ENCODE measurements around the gene INHBB. TPM values are rescaled to one million over a fixed set of nuclear protein-coding genes. Genes with fewer than 3 reads are reported as not detected.

Gene INHBB
- total and polyA plus RNA-seq, 4 experiments from 2014 or later: not detected

GRCh38 chr2:120394764-120395163, 48.8 kb downstream of the INHBB start:
- peaks cover 0 to 8% (median 0%) of the 10 kb centered on the region in 8 donors for H3K9me3 Mint-ChIP-seq
- no peak overlapping the region for H3K27ac Mint-ChIP-seq
- H3K36me3 Mint-ChIP-seq: no peaks in the 10 kb centered on the region
- CTCF ChIA-PET (ENCODE audit: partially characterized antibody): no interaction called here
- Histone ChIP-seq H3K4me1 (ENCODE audit: insufficient read depth, low read length) (no peaks in the 10 kb centered on the region), H3K9me3 (ENCODE audit: control insufficient read depth in 1 of 2, low read length in 2 of 2) (no peaks in the 10 kb centered on the region), H3K36me3 (ENCODE audit: insufficient read depth, low read length) (no peaks in the 10 kb centered on the region), H3K27ac (ENCODE audit: low read depth, low read length) (no peak overlapping the region), H3K4me3 (ENCODE audit: low read length in 2 of 2) (no peak overlapping the region), H3K27me3 (ENCODE audit: insufficient read depth, low read length) (no peaks in the 10 kb centered on the region)
- POLR2A ChIA-PET (ENCODE audit: partially characterized antibody): no interaction called here
- no peak for DNase-seq
- H3K4me3 Mint-ChIP-seq: no peak overlapping the region
- intact Hi-C loops (cut with micrococcal nuclease): no loop called here
- H3K4me1 Mint-ChIP-seq: no peaks in the 10 kb centered on the region
- peaks cover 6 to 15% of the 10 kb centered on the region in 2 donors for H3K27me3 Mint-ChIP-seq

- Mint-ChIP-seq H3K9me3 (peaks cover 0 to 8% (median 0%) of the 10 kb centered on the region in 8 donors), H3K4me3 (no peak overlapping the region), H3K27ac (no peak overlapping the region), H3K27me3 (peaks cover 7 to 15% of the 10 kb centered on the region in 2 donors), H3K36me3 (no peaks in the 10 kb centered on the region), H3K4me1 (no peaks in the 10 kb centered on the region)
- intact Hi-C loops (cut with micrococcal nuclease): no loop called here
- CTCF ChIA-PET (ENCODE audit: partially characterized antibody): no interaction called here
- no peaks in the 10 kb centered on the region for H3K27me3 ChIP-seq (ENCODE audit: insufficient read depth, low read length)
- H3K9me3 ChIP-seq (ENCODE audit: control insufficient read depth in 1 of 2, low read length in 2 of 2): no peaks in the 10 kb centered on the region
- DNase-seq: no peak
- H3K36me3 ChIP-seq (ENCODE audit: insufficient read depth, low read length): no peaks in the 10 kb centered on the region
- H3K4me3 ChIP-seq (ENCODE audit: low read length in 2 of 2): no peak overlapping the region
- POLR2A ChIA-PET (ENCODE audit: partially characterized antibody): no interaction called here
- no peak overlapping the region for H3K27ac ChIP-seq (ENCODE audit: low read depth, low read length)
- no peaks in the 10 kb centered on the region for H3K4me1 ChIP-seq (ENCODE audit: insufficient read depth, low read length)
Measured at GRCh38 chr2:120395221-120396012, 49.5 kb downstream of the INHBB start.

GRCh38 chr2:120396013-120396860, 50.3 kb downstream of the INHBB start:
- Histone ChIP-seq H3K27me3 (ENCODE audit: insufficient read depth, low read length) (no peaks in the 10 kb centered on the region), H3K9me3 (ENCODE audit: control insufficient read depth in 1 of 2, low read length in 2 of 2) (no peaks in the 10 kb centered on the region), H3K27ac (ENCODE audit: low read depth, low read length) (no peak overlapping the region), H3K4me1 (ENCODE audit: insufficient read depth, low read length) (no peaks in the 10 kb centered on the region), H3K4me3 (ENCODE audit: low read length in 2 of 2) (no peak overlapping the region), H3K36me3 (ENCODE audit: insufficient read depth, low read length) (no peaks in the 10 kb centered on the region)
- H3K27ac Mint-ChIP-seq: no peak overlapping the region
- H3K4me1 Mint-ChIP-seq: no peaks in the 10 kb centered on the region
- H3K4me3 Mint-ChIP-seq: no peak overlapping the region
- peaks cover 7 to 18% of the 10 kb centered on the region in 2 donors for H3K27me3 Mint-ChIP-seq
- DNase-seq: no peak
- H3K36me3 Mint-ChIP-seq: no peaks in the 10 kb centered on the region
- CTCF ChIA-PET (ENCODE audit: partially characterized antibody): no interaction called here
- intact Hi-C loops (cut with micrococcal nuclease): no loop called here
- POLR2A ChIA-PET (ENCODE audit: partially characterized antibody): no interaction called here
- H3K9me3 Mint-ChIP-seq: peaks cover 0 to 8% (median 0%) of the 10 kb centered on the region in 8 donors

GRCh38 chr2:120396861-120397811, 51.2 kb downstream of the INHBB start:
- Mint-ChIP-seq H3K36me3 (no peaks in the 10 kb centered on the region), H3K27ac (no peak overlapping the region), H3K4me3 (no peak overlapping the region), H3K9me3 (peaks cover 0 to 8% (median 0%) of the 10 kb centered on the region in 8 donors), H3K27me3 (peaks cover 7 to 18% of the 10 kb centered on the region in 2 donors), H3K4me1 (no peaks in the 10 kb centered on the region)
- ChIA-PET CTCF (ENCODE audit: partially characterized antibody) (no interaction called here), POLR2A (ENCODE audit: partially characterized antibody) (no interaction called here)
- Histone ChIP-seq H3K4me1 (ENCODE audit: insufficient read depth, low read length) (no peaks in the 10 kb centered on the region), H3K27ac (ENCODE audit: low read depth, low read length) (no peak overlapping the region), H3K9me3 (ENCODE audit: control insufficient read depth in 1 of 2, low read length in 2 of 2) (no peaks in the 10 kb centered on the region), H3K27me3 (ENCODE audit: insufficient read depth, low read length) (no peaks in the 10 kb centered on the region), H3K4me3 (ENCODE audit: low read length in 2 of 2) (no peak overlapping the region), H3K36me3 (ENCODE audit: insufficient read depth, low read length) (no peaks in the 10 kb centered on the region)
- no peak for DNase-seq
- intact Hi-C loops (cut with micrococcal nuclease): no loop called here

- no peaks in the 10 kb centered on the region for H3K4me1 Mint-ChIP-seq
- H3K36me3 Mint-ChIP-seq: no peaks in the 10 kb centered on the region
- intact Hi-C loops (cut with micrococcal nuclease): no loop called here
- POLR2A ChIA-PET (ENCODE audit: partially characterized antibody): no interaction called here
- DNase-seq: no peak
- Histone ChIP-seq H3K27me3 (ENCODE audit: insufficient read depth, low read length) (no peaks in the 10 kb centered on the region), H3K4me3 (ENCODE audit: low read length in 2 of 2) (no peak overlapping the region), H3K27ac (ENCODE audit: low read depth, low read length) (no peak overlapping the region), H3K36me3 (ENCODE audit: insufficient read depth, low read length) (no peaks in the 10 kb centered on the region), H3K9me3 (ENCODE audit: control insufficient read depth in 1 of 2, low read length in 2 of 2) (no peaks in the 10 kb centered on the region), H3K4me1 (ENCODE audit: insufficient read depth, low read length) (no peaks in the 10 kb centered on the region)
- CTCF ChIA-PET (ENCODE audit: partially characterized antibody): no interaction called here
- H3K27ac Mint-ChIP-seq: no peak overlapping the region
- no peak overlapping the region for H3K4me3 Mint-ChIP-seq
- H3K9me3 Mint-ChIP-seq: peaks cover 0 to 11% (median 1%) of the 10 kb centered on the region in 8 donors
- peaks cover 7 to 18% of the 10 kb centered on the region in 2 donors for H3K27me3 Mint-ChIP-seq
Measured at GRCh38 chr2:120398051-120398995, 52.4 kb downstream of the INHBB start.

- POLR2A ChIA-PET (ENCODE audit: partially characterized antibody): no interaction called here
- no peaks in the 10 kb centered on the region for H3K4me1 Mint-ChIP-seq
- DNase-seq: no peak
Measured at GRCh38 chr2:120398996-120399888, 53.3 kb downstream of the INHBB start.

More at GRCh38 chr2:120398996-120399888, 53.3 kb downstream of the INHBB start:
- H3K36me3 Mint-ChIP-seq: no peaks in the 10 kb centered on the region
- no peak overlapping the region for H3K27ac Mint-ChIP-seq
- Histone ChIP-seq H3K9me3 (ENCODE audit: control insufficient read depth in 1 of 2, low read length in 2 of 2) (no peaks in the 10 kb centered on the region), H3K4me1 (ENCODE audit: insufficient read depth, low read length) (no peaks in the 10 kb centered on the region), H3K27me3 (ENCODE audit: insufficient read depth, low read length) (no peaks in the 10 kb centered on the region), H3K36me3 (ENCODE audit: insufficient read depth, low read length) (no peaks in the 10 kb centered on the region), H3K4me3 (ENCODE audit: low read length in 2 of 2) (no peak overlapping the region), H3K27ac (ENCODE audit: low read depth, low read length) (no peak overlapping the region)
- H3K4me3 Mint-ChIP-seq: no peak overlapping the region
- peaks cover 0 to 4% (median 0%) of the 10 kb centered on the region in 8 donors for H3K9me3 Mint-ChIP-seq
- intact Hi-C loops (cut with micrococcal nuclease): no loop called here
- H3K27me3 Mint-ChIP-seq: peaks cover 7 to 18% of the 10 kb centered on the region in 2 donors
- CTCF ChIA-PET (ENCODE audit: partially characterized antibody): no interaction called here

Measured in CD4-positive, alpha-beta memory T cell (primary cell).